OCI-M2 (cell line): ENCODE measurements around the gene SORCS2.

Source experiments
- DNase-seq: peaks from one replicate; lab custom pipeline; 2025; ENCODE audit not compliant: unreplicated experiment; lab: John Stamatoyannopoulos, UW

SORCS2 gene

GRCh38 chr4:7334521-7335275 is 142.4 kb downstream of the SORCS2 start:
- no peak for DNase-seq

GRCh38 chr4:7335344-7336066 is 143.2 kb downstream of the SORCS2 start:
- DNase-seq, result no peak

- no peak for DNase-seq
Measured at GRCh38 chr4:7336067-7336569, 143.8 kb downstream of the SORCS2 start.

GRCh38 chr4:7336732-7337131 is 144.4 kb downstream of the SORCS2 start:
- DNase-seq, result no peak

GRCh38 chr4:7337196-7338058 is 145.1 kb downstream of the SORCS2 start:
- no peak for DNase-seq

GRCh38 chr4:7338059-7338452 is 145.7 kb downstream of the SORCS2 start:
- no peak for DNase-seq

GRCh38 chr4:7338876-7339623 is 146.7 kb downstream of the SORCS2 start:
- no peak for DNase-seq

GRCh38 chr4:7339751-7340552 is 147.6 kb downstream of the SORCS2 start:
- DNase-seq, result no peak

- no peak for DNase-seq
Measured at GRCh38 chr4:7340553-7341433, 148.5 kb downstream of the SORCS2 start.

GRCh38 chr4:7341491-7342222 is 149.3 kb downstream of the SORCS2 start:
- no peak for DNase-seq

- no peak for DNase-seq
Measured at GRCh38 chr4:7342223-7343080, 150.1 kb downstream of the SORCS2 start.

GRCh38 chr4:7343081-7343655 is 150.8 kb downstream of the SORCS2 start:
- no peak for DNase-seq

- DNase-seq, result no peak
Measured at GRCh38 chr4:7343950-7344349, 151.6 kb downstream of the SORCS2 start.

GRCh38 chr4:7344636-7345155 is 152.4 kb downstream of the SORCS2 start:
- no peak for DNase-seq

GRCh38 chr4:7347981-7348380 is 155.6 kb downstream of the SORCS2 start:
- DNase-seq, result no peak
